Chondrocyte (in vitro differentiated cells): ENCODE results near the gene LAMA5. TPM values are rescaled to one million over a fixed set of nuclear protein-coding genes. Genes with fewer than 3 reads are reported as not detected.

ENCODE experiments used
- DNase-seq: peaks from one replicate; pipeline ENCODE4 v3.0.0; 2021; ENCODE audit warnings: mixed read lengths, low spot score
- H3K27ac Mint-ChIP-seq: one replicate; pipeline ENCODE4 v1.8.0; 2021; ENCODE audit warnings: mild to moderate bottlenecking, moderate library complexity, mixed read lengths; ENCODE audit not compliant: unreplicated experiment
- H3K27me3 Mint-ChIP-seq: 2 replicates; pipeline ENCODE4 v1.8.0; 2021; ENCODE audit warnings: low read depth, mixed read lengths
- H3K36me3 Mint-ChIP-seq: 2 replicates; pipeline ENCODE4 v1.8.0; 2021; ENCODE audit warnings: low read depth, mixed read lengths
- H3K4me1 Mint-ChIP-seq: 2 replicates; pipeline ENCODE4 v1.8.0; 2021; ENCODE audit warnings: low read depth, mild to moderate bottlenecking, mixed read lengths
- H3K4me3 Mint-ChIP-seq: one replicate; pipeline ENCODE4 v1.8.0; 2021; ENCODE audit warnings: mild to moderate bottlenecking, moderate library complexity, mixed read lengths; ENCODE audit not compliant: unreplicated experiment
- H3K9me3 Mint-ChIP-seq: 2 replicates; pipeline ENCODE4 v1.8.0; 2021; ENCODE audit warnings: low read depth, mixed read lengths
- CTCF ChIP-seq: fragments of 200-600 bp; sonication (generic); IDR thresholded peaks from 2 replicates; pipeline ENCODE4 v1.5.0; 2021; ENCODE audit warnings: antibody characterized with exemption, mild to moderate bottlenecking, moderate library complexity
- total RNA-seq: library from RNA; stranded (reverse); gene quantifications from 3 replicates; pipeline ENCODE4 v1.2.1, GENCODE V29; 2021

The LAMA5 gene
- total RNA-seq, 1 donor from 2014 or later = 368 TPM

- no peaks in the 10 kb centered on the region for H3K9me3 Mint-ChIP-seq
- no peak overlapping the region for H3K4me3 Mint-ChIP-seq
- TF ChIP-seq CTCF = no peak
- H3K36me3 Mint-ChIP-seq = peaks cover 29% of the 10 kb centered on the region
- H3K27ac Mint-ChIP-seq = no peak overlapping the region
- no peaks in the 10 kb centered on the region for H3K27me3 Mint-ChIP-seq
- H3K4me1 Mint-ChIP-seq = no peaks in the 10 kb centered on the region
- no peak for DNase-seq
These were observed 85.8 kb downstream of the LAMA5 start for GRCh38 chr20:62281161-62281933.

GRCh38 chr20:62280303-62280702 is 86.8 kb downstream of the LAMA5 start:
- H3K4me1 Mint-ChIP-seq = no peaks in the 10 kb centered on the region
- peaks cover 33% of the 10 kb centered on the region for H3K36me3 Mint-ChIP-seq
- H3K9me3 Mint-ChIP-seq = no peaks in the 10 kb centered on the region
- DNase-seq = no peak
- no peak overlapping the region for H3K27ac Mint-ChIP-seq
- no peaks in the 10 kb centered on the region for H3K27me3 Mint-ChIP-seq
- H3K4me3 Mint-ChIP-seq = no peak overlapping the region
- TF ChIP-seq CTCF = no peak

GRCh38 chr20:62277253-62277652 is 89.9 kb downstream of the LAMA5 start:
- no peaks in the 10 kb centered on the region for H3K4me1 Mint-ChIP-seq
- no peak for TF ChIP-seq CTCF
- H3K27ac Mint-ChIP-seq = no peak overlapping the region
- no peaks in the 10 kb centered on the region for H3K27me3 Mint-ChIP-seq
- DNase-seq = no peak
- H3K36me3 Mint-ChIP-seq = peaks cover 46% of the 10 kb centered on the region
- no peak overlapping the region for H3K4me3 Mint-ChIP-seq
- H3K9me3 Mint-ChIP-seq = no peaks in the 10 kb centered on the region

DNA sequence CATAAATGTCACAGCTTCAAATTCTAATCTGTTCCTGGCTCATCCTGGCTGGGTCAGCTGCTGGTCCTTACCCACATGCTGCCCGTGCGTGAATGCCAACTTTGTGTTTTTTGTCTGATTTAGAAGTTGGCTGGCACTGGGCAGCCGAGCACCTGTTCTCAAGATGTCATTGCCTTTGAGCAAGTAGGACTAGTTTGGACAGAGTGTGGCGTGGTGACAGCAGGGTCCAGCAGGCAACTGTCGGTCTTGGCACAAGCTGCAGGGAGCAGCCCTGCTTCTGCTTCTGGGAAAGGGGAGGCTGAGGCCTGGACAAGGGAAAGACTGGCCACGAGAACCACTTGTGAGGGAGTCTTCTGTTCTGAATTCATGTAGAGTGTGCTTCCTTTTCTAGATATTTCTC is 90.7 kb downstream of the LAMA5 start:
- no peak for DNase-seq
- Mint-ChIP-seq H3K27me3 (no peaks in the 10 kb centered on the region), H3K4me1 (no peaks in the 10 kb centered on the region), H3K4me3 (no peak overlapping the region), H3K27ac (no peak overlapping the region), H3K36me3 (peaks cover 40% of the 10 kb centered on the region), H3K9me3 (no peaks in the 10 kb centered on the region)
- TF ChIP-seq CTCF = no peak

DNA sequence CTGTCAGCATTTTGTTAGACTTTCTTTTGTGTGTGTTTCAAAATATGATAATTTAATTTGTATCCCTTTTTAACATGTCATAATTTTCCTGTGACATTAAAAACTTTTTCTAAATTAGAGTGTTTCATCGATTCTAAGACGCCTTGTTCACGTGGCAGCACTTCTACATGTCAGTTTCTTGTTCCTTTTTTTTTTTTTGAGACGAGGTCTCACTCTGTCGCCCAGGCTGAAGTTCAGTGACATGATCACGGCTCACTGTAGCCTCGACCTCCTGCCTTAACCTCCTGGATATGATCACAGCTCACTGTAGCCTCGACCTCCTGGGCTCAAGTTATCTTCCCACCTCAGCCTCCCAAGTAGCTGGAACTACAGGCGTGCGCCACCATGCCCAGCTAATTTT is 91.9 kb downstream of the LAMA5 start:
- peaks cover 35% of the 10 kb centered on the region for H3K36me3 Mint-ChIP-seq
- no peak overlapping the region for H3K4me3 Mint-ChIP-seq
- no peaks in the 10 kb centered on the region for H3K27me3 Mint-ChIP-seq
- no peak for TF ChIP-seq CTCF
- H3K27ac Mint-ChIP-seq = no peak overlapping the region
- H3K9me3 Mint-ChIP-seq = no peaks in the 10 kb centered on the region
- H3K4me1 Mint-ChIP-seq = no peaks in the 10 kb centered on the region
- no peak for DNase-seq
